MM.1S (cell line): ENCODE results near the gene DSCAML1.

Experiments used
- DNase-seq: peaks from one replicate; pipeline ENCODE4 v3.0.0-alpha.2; 2015
- H2AFZ ChIP-seq: fragments of 300-600 bp; sonication (generic); 2 replicates; pipeline ENCODE4 v1.6.0; 2016; ENCODE audit warnings: antibody characterized with exemption, low read length
- H3F3A ChIP-seq: fragments of 300-600 bp; sonication (generic); 2 replicates; pipeline ENCODE4 v1.6.1; 2016; ENCODE audit warnings: mild to moderate bottlenecking, antibody characterized with exemption, low read length, moderate library complexity, mixed read lengths; ENCODE audit not compliant: insufficient read depth
- H3K27ac ChIP-seq: fragments of 300-600 bp; sonication (generic); 2 replicates; pipeline ENCODE4 v1.5.1; 2016; ENCODE audit warnings: mild to moderate bottlenecking, low read length
- H3K27me3 ChIP-seq: fragments of 300-600 bp; sonication (generic); replicated peaks from 2 replicates; pipeline ENCODE4 v1.6.0; 2016; ENCODE audit warnings: low read length; ENCODE audit not compliant: insufficient read depth
- H3K36me3 ChIP-seq: fragments of 300-600 bp; sonication (generic); replicated peaks from 2 replicates; pipeline ENCODE4 v1.6.1; 2016; ENCODE audit warnings: mild to moderate bottlenecking, low read length, mixed read lengths; ENCODE audit not compliant: insufficient read depth
- H3K4me1 ChIP-seq: fragments of 300-600 bp; sonication (generic); 2 replicates; pipeline ENCODE4 v1.6.1; 2016; ENCODE audit warnings: low read length, mixed read lengths
- H3K4me2 ChIP-seq: fragments of 300-600 bp; sonication (generic); 2 replicates; pipeline ENCODE4 v1.6.0; 2016; ENCODE audit warnings: low read depth, low read length
- H3K4me3 ChIP-seq: fragments of 300-600 bp; sonication (generic); 2 replicates; pipeline ENCODE4 v1.5.1; 2016; ENCODE audit warnings: low read length, mixed read lengths
- H3K79me2 ChIP-seq: fragments of 300-600 bp; sonication (generic); 2 replicates; pipeline ENCODE4 v1.6.1; 2016; ENCODE audit warnings: mixed run types, low read length, mixed read lengths
- H3K9ac ChIP-seq: fragments of 300-600 bp; sonication (generic); 2 replicates; pipeline ENCODE4 v1.6.1; 2016; ENCODE audit warnings: low read length, mixed read lengths
- H3K9me2 ChIP-seq: fragments of 300-600 bp; sonication (generic); replicated peaks from 2 replicates; pipeline ENCODE4 v1.6.1; 2016; ENCODE audit warnings: mild to moderate bottlenecking, low read length, mixed read lengths; ENCODE audit not compliant: insufficient read depth
- H3K9me3 ChIP-seq: fragments of 300-600 bp; sonication (generic); replicated peaks from 2 replicates; pipeline ENCODE4 v1.6.1; 2016; ENCODE audit warnings: mild to moderate bottlenecking, low read length, mixed read lengths; ENCODE audit not compliant: insufficient read depth
- H4K20me1 ChIP-seq: fragments of 300-600 bp; sonication (generic); 2 replicates; pipeline ENCODE4 v1.6.1; 2016; ENCODE audit warnings: mild to moderate bottlenecking, low read length, moderate library complexity, mixed read lengths; ENCODE audit not compliant: insufficient read depth
- CTCF ChIP-seq: fragments of 300-600 bp; sonication (generic); IDR thresholded peaks from 2 replicates; pipeline ENCODE4 v1.5.1; 2016; ENCODE audit warnings: antibody characterized with exemption, low read length, mixed read lengths
- EZH2 ChIP-seq: fragments of 300-600 bp; sonication (generic); optimal IDR thresholded peaks from 2 replicates; pipeline ENCODE3; 2017; ENCODE audit warnings: low read depth, mild to moderate bottlenecking, antibody characterized with exemption, low read length, mixed read lengths
- EZH2phosphoT487 ChIP-seq: fragments of 300-600 bp; sonication (generic); IDR thresholded peaks from 2 replicates; pipeline ENCODE4 v1.6.1; 2018; ENCODE audit warnings: antibody characterized with exemption, low read length

DSCAML1 gene

GRCh38 chr11:117614728-117615127, 182.3 kb downstream of the DSCAML1 start:
- Histone ChIP-seq H3K36me3 (no peaks in the 10 kb centered on the region), H3F3A (no peaks in the 10 kb centered on the region), H3K4me2 (no peak overlapping the region), H4K20me1 (no peaks in the 10 kb centered on the region), H3K9me2 (no peaks in the 10 kb centered on the region), H3K27ac (no peak overlapping the region), H3K79me2 (no peaks in the 10 kb centered on the region), H3K27me3 (peaks cover 7% of the 10 kb centered on the region; the same call in 1 of the 2 replicates), H3K9ac (no peak overlapping the region), H3K4me3 (no peak overlapping the region), H3K4me1 (peaks cover 8% of the 10 kb centered on the region), H2AFZ (no peak overlapping the region), H3K9me3 (no peaks in the 10 kb centered on the region)
- no peak for TF ChIP-seq EZH2phosphoT487
- no peak for TF ChIP-seq CTCF
- no peak for TF ChIP-seq EZH2
- DNase-seq = no peak

GRCh38 chr11:117613521-117613920, 183.5 kb downstream of the DSCAML1 start:
- no peaks in the 10 kb centered on the region for H3F3A ChIP-seq
- no peak overlapping the region for H3K27ac ChIP-seq
- no peaks in the 10 kb centered on the region for H3K79me2 ChIP-seq
- no peaks in the 10 kb centered on the region for H3K9me3 ChIP-seq
- H3K4me3 ChIP-seq = no peak overlapping the region
- H3K4me2 ChIP-seq = no peak overlapping the region
- no peak for TF ChIP-seq CTCF
- TF ChIP-seq EZH2phosphoT487 = no peak
- TF ChIP-seq EZH2 = no peak
- H3K9ac ChIP-seq = no peak overlapping the region
- H3K9me2 ChIP-seq = no peaks in the 10 kb centered on the region
- H3K36me3 ChIP-seq = no peaks in the 10 kb centered on the region
- no peaks in the 10 kb centered on the region for H4K20me1 ChIP-seq
- no peak overlapping the region for H2AFZ ChIP-seq
- no peaks in the 10 kb centered on the region; the same call in 1 of the 2 replicates for H3K27me3 ChIP-seq
- peaks cover 10% of the 10 kb centered on the region for H3K4me1 ChIP-seq
- DNase-seq = no peak

- no peaks in the 10 kb centered on the region for H3K9me2 ChIP-seq
- H3F3A ChIP-seq = no peaks in the 10 kb centered on the region
- H4K20me1 ChIP-seq = no peaks in the 10 kb centered on the region
- no peak for DNase-seq
- no peak overlapping the region for H3K4me2 ChIP-seq
- no peaks in the 10 kb centered on the region for H3K9me3 ChIP-seq
- no peak overlapping the region for H2AFZ ChIP-seq
- H3K27ac ChIP-seq = no peak overlapping the region
- H3K4me1 ChIP-seq = peaks cover 10% of the 10 kb centered on the region
- TF ChIP-seq CTCF (no peak), EZH2 (no peak), EZH2phosphoT487 (no peak)
- H3K27me3 ChIP-seq = no peaks in the 10 kb centered on the region; the same call in 1 of the 2 replicates
- no peaks in the 10 kb centered on the region for H3K79me2 ChIP-seq
- no peak overlapping the region for H3K4me3 ChIP-seq
- H3K9ac ChIP-seq = no peak overlapping the region
- no peaks in the 10 kb centered on the region for H3K36me3 ChIP-seq
Observed at GRCh38 chr11:117612177-117612576, 184.8 kb downstream of the DSCAML1 start.
